GM18502 (cell line): ENCODE results near the gene LRRFIP2.
"Not testable (repeated sequence)": the region's sequence is repeated elsewhere in the genome, so short reads cannot be mapped to it uniquely, and the experiment has no call there.

Source experiments
- ATAC-seq: cut with Tn5 transposase; IDR thresholded peaks from one replicate; pipeline ENCODE4 v1.9.1; 2021; ENCODE audit warnings: mild to moderate bottlenecking; ENCODE audit not compliant: unreplicated experiment, poor library complexity

The LRRFIP2 gene

DNA sequence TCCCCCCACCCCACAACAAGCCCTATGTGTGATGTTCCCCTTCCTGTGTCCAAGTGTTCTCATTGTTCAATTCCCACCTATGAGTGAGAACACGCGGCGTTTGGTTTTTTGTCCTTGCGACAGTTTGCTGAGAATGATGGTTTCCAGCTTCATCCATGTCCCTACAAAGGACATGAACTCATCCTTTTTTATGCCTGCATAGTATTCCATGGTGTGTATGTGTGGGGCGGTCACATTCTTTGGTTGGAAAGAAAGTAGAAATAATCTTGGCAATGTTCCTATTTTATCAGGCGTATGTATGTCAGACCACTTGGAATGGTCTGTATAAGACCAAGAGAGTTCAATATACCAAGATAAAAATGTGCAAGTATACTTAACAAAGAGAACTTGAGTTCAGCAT lies 52.3 kb downstream of the LRRFIP2 start:
- not testable (repeated sequence) for ATAC-seq

GRCh38 chr3:37118163-37118562 lies 56.2 kb downstream of the LRRFIP2 start:
- ATAC-seq: no peak

- no peak for ATAC-seq
Observed at GRCh38 chr3:37117548-37117947, 56.8 kb downstream of the LRRFIP2 start.

GRCh38 chr3:37116998-37117397 lies 57.4 kb downstream of the LRRFIP2 start:
- no peak for ATAC-seq

- no peak for ATAC-seq
Observed at GRCh38 chr3:37115446-37115845, 58.9 kb downstream of the LRRFIP2 start.

DNA sequence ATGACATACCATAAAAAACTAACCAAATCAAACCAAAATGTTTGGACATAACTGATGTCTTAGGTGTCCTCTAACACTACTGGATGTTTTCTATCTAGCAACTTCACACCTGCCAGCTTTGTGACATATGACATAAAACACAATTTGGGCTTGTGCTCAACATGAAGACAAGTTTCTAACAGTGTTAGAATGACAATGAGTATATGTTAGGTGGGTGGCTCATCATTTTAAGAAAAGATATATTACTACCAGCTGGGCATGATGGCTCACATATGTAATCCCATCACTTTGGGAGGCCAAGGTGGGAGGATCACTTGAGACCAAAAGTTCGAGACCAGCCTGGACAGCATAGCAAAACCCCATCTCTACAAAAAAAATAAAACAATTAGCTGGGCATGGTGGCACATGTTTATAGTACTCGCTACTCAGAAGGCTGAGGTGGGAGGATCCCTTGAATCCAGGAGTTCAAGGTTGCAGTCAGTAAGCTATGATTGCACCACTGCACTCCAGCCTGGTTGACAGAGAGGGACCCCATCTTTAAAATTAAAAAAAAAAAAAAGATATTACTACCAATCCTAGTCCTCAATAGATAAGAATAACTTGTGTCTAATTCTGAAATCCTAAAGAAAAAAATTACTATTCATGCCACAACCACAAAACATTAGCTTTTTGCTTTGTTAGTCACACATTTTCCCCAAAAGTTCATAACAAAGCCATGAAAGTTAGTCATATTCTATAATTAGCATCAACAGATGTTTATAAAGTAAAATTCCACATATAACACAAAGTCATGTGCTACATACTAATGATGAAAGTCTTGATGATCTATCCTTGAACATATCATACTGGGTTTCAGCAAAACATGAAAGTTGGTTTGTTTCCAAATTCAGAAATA lies 59.9 kb downstream of the LRRFIP2 start:
- no peak for ATAC-seq

DNA sequence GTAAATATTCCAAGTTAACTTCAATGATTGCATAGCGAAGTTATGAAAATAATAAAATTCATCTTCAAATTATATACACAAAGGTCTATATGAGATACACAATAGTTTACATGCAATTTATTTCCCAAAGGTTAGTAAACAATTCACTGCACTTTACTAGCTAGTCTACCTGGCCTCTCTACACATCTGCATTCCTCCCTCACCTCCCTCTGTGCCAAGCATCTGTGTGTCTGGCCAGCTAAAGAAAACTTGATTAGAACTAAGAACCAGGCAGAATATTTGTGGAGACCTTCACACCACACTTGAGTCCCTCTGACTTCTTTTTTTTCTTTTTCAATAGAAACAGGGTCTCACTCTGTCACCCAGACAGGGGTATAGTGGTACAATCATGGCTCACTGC lies 61.4 kb downstream of the LRRFIP2 start:
- no peak for ATAC-seq

DNA sequence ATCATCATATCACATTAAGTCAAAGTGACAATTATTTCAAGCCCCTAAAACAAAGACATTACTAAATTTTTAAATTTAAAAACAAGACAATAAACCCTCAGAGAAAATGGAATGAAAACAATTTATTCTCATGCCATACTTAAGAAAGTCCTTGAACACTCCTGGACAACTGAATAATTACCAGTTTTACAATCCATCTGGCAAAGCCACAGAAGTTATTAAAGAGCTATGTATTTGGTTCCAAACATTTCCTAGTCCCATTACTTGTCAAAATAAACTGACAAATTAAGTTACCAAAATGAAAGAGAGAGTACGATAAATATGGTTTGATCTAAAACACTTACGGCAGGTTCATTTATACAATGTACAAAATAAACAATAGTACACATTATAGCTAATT lies 63.2 kb downstream of the LRRFIP2 start:
- no peak for ATAC-seq

DNA sequence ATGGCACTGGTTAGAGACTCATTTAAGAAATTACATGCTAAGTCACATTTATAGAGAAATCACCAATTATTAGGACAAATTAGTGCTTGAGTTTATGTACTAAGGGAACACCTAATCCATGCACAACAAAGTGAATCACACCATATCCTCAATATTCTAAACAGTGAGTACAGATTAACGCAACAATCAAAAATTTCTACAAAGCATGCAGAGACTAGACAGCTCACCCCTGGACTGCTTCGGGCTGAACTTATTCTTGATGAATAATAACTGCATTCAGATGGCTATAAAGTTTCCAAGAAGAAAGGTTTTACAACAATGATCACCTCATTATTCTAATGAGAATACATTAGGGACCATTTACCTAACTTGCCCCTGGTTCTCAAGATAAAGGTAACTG lies 66.5 kb downstream of the LRRFIP2 start:
- ATAC-seq: no peak

DNA sequence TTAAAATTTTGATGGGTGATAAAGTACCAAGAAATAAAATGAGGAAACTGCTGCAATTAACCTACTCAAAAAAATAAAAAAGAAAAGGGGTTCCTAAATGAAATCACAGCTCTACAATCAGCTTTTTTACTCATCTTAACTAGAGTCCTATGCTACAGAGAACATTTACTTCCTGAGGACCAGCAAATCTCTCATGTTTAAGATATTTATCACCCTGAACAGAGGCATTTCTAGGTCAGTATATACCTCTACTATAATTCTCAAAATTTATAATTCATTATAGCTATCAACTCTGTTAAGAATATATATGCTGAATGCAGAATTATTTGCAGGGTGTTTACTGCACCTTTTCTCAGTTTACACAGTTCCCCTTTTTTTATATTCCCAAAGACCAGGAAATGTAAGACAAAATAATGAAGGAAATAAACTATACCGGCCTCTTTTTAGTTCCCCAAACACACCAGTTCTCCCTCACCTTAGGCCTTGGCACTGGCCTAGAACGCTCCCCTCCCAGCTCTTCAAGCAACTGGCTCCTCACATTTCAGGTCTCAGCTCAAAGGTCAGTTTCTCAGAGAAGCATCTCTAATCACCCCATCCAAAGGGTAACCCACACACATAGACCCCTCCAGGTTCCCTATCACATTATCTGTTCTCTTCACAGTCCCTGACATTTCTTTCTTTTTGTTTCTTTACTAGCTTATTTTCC lies 71.1 kb downstream of the LRRFIP2 start:
- ATAC-seq: no peak

DNA sequence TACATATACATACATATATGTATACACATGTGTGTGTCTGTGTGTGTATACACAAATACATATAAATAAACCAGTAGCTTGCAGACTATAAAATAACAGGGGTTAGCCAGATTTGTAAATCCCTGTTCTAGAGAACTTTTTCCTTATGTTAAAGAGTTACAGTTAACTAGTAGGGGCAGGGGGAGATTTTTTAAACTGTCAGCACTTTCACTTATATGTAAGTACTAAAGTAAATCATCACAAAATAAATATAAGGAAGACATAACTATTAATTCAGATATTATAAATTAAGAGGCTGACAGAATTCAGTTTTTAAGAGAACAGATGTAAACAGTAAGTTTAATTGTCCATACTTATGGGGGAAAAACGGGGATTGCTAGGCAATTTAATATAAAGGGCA lies 74.0 kb downstream of the LRRFIP2 start:
- no peak for ATAC-seq

GRCh38 chr3:37099469-37099868 lies 74.9 kb downstream of the LRRFIP2 start:
- no peak for ATAC-seq

DNA sequence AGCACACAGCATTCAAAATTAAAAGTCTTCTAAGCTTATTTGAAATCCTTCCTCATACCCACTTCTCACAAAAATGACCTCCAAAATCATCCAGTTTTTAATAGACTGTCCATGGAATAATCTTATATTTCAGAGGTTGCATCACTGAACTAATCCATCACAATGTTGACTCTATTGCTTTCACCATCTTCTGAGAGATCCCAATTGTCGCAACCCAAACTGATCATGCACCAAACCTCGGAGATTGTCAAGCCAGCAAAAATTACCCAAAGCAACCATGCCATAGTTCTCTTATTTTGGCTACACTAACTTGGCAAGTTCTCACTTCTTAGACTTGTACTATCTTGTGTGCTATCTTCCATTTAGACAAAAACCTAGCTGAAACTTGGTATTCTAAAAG lies 75.5 kb downstream of the LRRFIP2 start:
- ATAC-seq: no peak

GRCh38 chr3:37097776-37098175 lies 76.6 kb downstream of the LRRFIP2 start:
- ATAC-seq: no peak

DNA sequence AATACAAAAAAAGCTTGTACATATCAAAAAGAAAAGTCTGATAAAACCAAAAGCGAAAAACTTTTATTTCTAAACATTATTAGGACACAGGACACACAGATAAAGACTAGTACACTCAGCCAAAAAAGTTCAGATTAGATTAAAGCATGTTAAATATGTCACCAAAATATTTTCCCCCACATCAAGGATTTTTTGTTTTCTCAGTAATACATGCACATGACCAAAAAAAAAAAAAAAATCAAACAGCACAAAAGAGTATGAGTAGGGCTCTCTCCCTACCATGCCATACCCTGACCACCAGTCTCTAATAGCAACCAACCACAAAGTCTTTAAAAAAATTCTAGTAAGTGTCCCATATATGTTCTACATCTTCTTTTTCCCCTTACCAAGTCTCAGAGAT lies 77.4 kb downstream of the LRRFIP2 start:
- no peak for ATAC-seq

- ATAC-seq: no peak
Observed at GRCh38 chr3:37096288-37096687, 78.1 kb downstream of the LRRFIP2 start.

DNA sequence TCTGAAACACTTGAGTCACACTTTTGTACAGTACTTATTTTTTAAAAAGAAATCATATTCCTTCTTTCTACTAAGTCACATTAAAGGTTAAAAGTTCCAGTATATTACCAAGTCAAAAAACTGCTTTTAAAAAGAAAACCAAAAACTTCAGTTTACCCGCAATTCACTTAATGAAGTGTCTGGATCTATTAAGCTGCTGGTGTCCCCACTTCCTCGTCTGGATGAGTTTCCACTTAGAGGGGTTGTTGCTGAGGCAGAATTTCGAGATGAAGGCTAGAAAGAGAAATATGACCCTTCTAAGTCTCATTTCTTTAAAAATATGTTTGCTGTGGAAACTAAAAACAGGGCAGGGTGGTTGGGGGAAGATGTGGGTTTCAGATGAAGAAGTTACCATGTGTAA lies 79.7 kb downstream of the LRRFIP2 start:
- ATAC-seq: no peak

- ATAC-seq: no peak
Observed at GRCh38 chr3:37093481-37093880, 80.9 kb downstream of the LRRFIP2 start.

- ATAC-seq: no peak
Observed at GRCh38 chr3:37092484-37092883, 81.9 kb downstream of the LRRFIP2 start.

DNA sequence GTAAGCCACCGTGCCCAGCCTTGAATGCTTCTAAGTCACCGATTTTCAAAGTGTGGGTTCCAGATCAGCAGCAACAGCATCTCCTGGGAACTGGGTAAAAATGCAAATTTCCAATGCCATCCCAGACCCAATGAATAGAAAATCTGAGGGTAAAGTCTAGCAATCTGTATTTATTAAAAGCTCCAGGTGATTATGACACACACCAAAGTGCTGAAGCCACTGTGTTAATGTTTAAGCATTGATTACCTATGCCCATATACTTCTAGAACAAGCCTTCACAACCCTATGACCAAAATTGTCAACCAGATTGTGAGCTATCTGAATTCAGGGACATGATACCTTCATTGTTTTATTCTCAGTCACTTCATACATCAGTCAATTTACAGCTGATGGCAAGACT lies 86.5 kb downstream of the LRRFIP2 start:
- no peak for ATAC-seq

DNA sequence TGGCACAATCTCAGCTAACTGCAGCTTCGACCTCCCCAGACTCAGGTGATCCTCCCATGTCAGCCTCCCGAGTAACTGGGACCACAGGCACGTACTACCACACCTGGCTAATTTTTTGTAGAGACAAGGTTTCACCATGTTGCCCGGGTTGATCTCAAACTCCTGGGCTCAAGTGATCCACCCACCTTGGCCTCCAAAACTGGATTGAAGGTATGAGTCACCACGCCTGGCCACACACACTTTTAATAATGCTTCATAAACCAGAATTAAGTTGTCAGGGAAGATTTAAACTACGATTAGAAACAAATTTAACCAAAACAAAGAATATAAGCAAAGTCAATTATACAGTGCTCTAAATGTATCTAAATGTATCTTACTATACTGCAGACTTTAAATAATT lies 87.5 kb downstream of the LRRFIP2 start:
- ATAC-seq: no peak

- ATAC-seq: no peak
Observed at GRCh38 chr3:37082317-37082716, 92.1 kb downstream of the LRRFIP2 start.
